HG03039 (cell line): Measurements from ENCODE around the gene MTG2.
"Not testable (repeated sequence)": the region's sequence is repeated elsewhere in the genome, so short reads cannot be mapped to it uniquely, and the experiment has no call there.

Experiments
- ATAC-seq: cut with Tn5 transposase; IDR thresholded peaks from one replicate; pipeline ENCODE4 v1.9.1; 2021; ENCODE audit warnings: mild to moderate bottlenecking, moderate library complexity; ENCODE audit not compliant: unreplicated experiment

MTG2 gene

GRCh38 chr20:62145688-62146018 lies 37.2 kb upstream of the MTG2 start:
- ATAC-seq = no peak

GRCh38 chr20:62146019-62146755 lies 36.6 kb upstream of the MTG2 start:
- ATAC-seq = no peak

GRCh38 chr20:62147125-62147524 lies 35.7 kb upstream of the MTG2 start:
- no peak for ATAC-seq

- ATAC-seq = no peak
These were observed 35.3 kb upstream of the MTG2 start for GRCh38 chr20:62147528-62147927.

- not testable (repeated sequence) for ATAC-seq
These were observed 34.4 kb upstream of the MTG2 start for GRCh38 chr20:62148383-62148782.

- ATAC-seq = no peak
These were observed 33.9 kb upstream of the MTG2 start for GRCh38 chr20:62148908-62149314.

GRCh38 chr20:62149532-62150309 lies 33.1 kb upstream of the MTG2 start:
- ATAC-seq = no peak

GRCh38 chr20:62150310-62150575 lies 32.6 kb upstream of the MTG2 start:
- ATAC-seq = no peak

- ATAC-seq = no peak
These were observed 31.6 kb upstream of the MTG2 start for GRCh38 chr20:62151225-62151624.

- no peak for ATAC-seq
These were observed 30.9 kb upstream of the MTG2 start for GRCh38 chr20:62151835-62152364.

- no peak for ATAC-seq
These were observed 27.2 kb upstream of the MTG2 start for GRCh38 chr20:62155428-62156253.

GRCh38 chr20:62156254-62156556 lies 26.6 kb upstream of the MTG2 start:
- no peak for ATAC-seq

- no peak for ATAC-seq
These were observed 26.0 kb upstream of the MTG2 start for GRCh38 chr20:62156592-62157386.

GRCh38 chr20:62157387-62158087 lies 25.3 kb upstream of the MTG2 start:
- ATAC-seq = no peak

- ATAC-seq = no peak
These were observed 24.8 kb upstream of the MTG2 start for GRCh38 chr20:62158088-62158400.

GRCh38 chr20:62158541-62158940 lies 24.3 kb upstream of the MTG2 start:
- ATAC-seq = no peak

- no peak for ATAC-seq
These were observed 23.8 kb upstream of the MTG2 start for GRCh38 chr20:62159052-62159451.

GRCh38 chr20:62159839-62160238 lies 23.0 kb upstream of the MTG2 start:
- ATAC-seq = no peak

GRCh38 chr20:62160253-62160652 lies 22.6 kb upstream of the MTG2 start:
- ATAC-seq = no peak

GRCh38 chr20:62160876-62161275 lies 22.0 kb upstream of the MTG2 start:
- ATAC-seq = no peak

- no peak for ATAC-seq
These were observed 21.5 kb upstream of the MTG2 start for GRCh38 chr20:62161347-62161746.
